Liver (tissue), 3 donors: ENCODE results near the gene RNF182.

Experiments used
- ATF3 ChIP-seq: IDR thresholded peaks from 2 replicates; pipeline ENCODE4 v1.6.1; 2016; ENCODE audit warnings: antibody characterized with exemption
- EGR1 ChIP-seq, 2 donors: IDR thresholded peaks; 2 replicates each; pipeline ENCODE4 v1.6.1; 2016 to 2018; ENCODE audit warnings: antibody characterized with exemption in 2 of 2, low read depth in 2 of 2
- FOXA1 ChIP-seq: IDR thresholded peaks from 2 replicates; pipeline ENCODE4 v1.6.1; 2016; ENCODE audit warnings: antibody characterized with exemption
- JUND ChIP-seq, 2 donors: IDR thresholded peaks; 2 replicates each; pipeline ENCODE4 v1.6.1; 2016; ENCODE audit warnings: antibody characterized with exemption in 2 of 2
- MAX ChIP-seq: IDR thresholded peaks from 2 replicates; pipeline ENCODE4 v1.6.1; 2016; ENCODE audit warnings: antibody characterized with exemption
- RAD21 ChIP-seq, 2 donors: IDR thresholded peaks; 2 replicates each; pipeline ENCODE4 v1.6.1; 2016; ENCODE audit warnings: antibody characterized with exemption in 2 of 2, mild to moderate bottlenecking in 2 of 2
- REST ChIP-seq: IDR thresholded peaks from 2 replicates; pipeline ENCODE4 v1.6.1; 2016; ENCODE audit warnings: antibody characterized with exemption, mild to moderate bottlenecking
- SP1 ChIP-seq: IDR thresholded peaks from 2 replicates; pipeline ENCODE4 v1.6.1; 2018; ENCODE audit warnings: antibody characterized with exemption, mild to moderate bottlenecking
- TAF1 ChIP-seq: conservative IDR thresholded peaks from 2 replicates; pipeline ENCODE4 v1.6.1; 2016; ENCODE audit warnings: antibody characterized with exemption, mild to moderate bottlenecking
- YY1 ChIP-seq: IDR thresholded peaks from 2 replicates; pipeline ENCODE4 v1.6.1; 2016; ENCODE audit warnings: antibody characterized with exemption, mild to moderate bottlenecking
- TF ChIP-seq, protein P1 (sequence below): fragments of 150-350 bp; IDR thresholded peaks from 2 replicates; pipeline ENCODE4 v1.5.1; 2017; ENCODE audit warnings: improper control_type of control experiment, low read depth, low read length; ENCODE audit not compliant: missing input control
- TF ChIP-seq, protein P2 (sequence below): IDR thresholded peaks from 2 replicates; pipeline ENCODE4 v1.6.1; 2016; ENCODE audit warnings: antibody characterized with exemption
- donor health status: healthy.
- donor health status: healthy.

DNA sequence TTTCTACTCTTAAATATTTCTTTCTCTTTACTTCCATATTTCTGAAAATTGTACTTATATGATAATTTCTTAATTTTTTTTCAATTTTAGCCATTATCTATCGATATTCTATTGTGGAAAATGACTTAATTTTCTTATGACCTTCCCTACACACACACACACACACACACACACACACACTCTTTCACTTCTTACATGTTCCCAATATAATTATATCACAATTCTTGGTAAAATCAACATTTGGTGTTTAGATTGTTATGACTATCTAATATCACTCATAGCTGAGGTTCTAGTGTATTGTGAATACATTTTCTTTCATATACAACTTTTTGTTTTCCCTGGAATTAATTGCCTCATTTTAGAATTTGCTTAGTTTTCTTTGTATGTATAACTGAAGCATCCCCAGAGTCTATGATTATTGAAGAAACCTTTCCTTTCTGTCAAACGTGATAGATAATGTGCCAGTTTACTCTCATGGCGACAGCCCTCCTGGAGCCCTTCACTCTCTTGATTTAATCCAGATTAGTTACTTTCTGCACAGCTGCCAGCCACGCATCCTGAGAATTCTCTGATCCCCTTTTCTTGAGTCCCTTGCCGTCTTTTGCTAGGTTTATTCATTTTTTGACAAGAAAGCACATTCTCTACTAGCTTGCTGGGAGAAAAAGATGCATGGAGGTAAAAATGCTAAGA is 63.4 kb downstream of the RNF182 start:
- TF ChIP-seq, protein P1, sequence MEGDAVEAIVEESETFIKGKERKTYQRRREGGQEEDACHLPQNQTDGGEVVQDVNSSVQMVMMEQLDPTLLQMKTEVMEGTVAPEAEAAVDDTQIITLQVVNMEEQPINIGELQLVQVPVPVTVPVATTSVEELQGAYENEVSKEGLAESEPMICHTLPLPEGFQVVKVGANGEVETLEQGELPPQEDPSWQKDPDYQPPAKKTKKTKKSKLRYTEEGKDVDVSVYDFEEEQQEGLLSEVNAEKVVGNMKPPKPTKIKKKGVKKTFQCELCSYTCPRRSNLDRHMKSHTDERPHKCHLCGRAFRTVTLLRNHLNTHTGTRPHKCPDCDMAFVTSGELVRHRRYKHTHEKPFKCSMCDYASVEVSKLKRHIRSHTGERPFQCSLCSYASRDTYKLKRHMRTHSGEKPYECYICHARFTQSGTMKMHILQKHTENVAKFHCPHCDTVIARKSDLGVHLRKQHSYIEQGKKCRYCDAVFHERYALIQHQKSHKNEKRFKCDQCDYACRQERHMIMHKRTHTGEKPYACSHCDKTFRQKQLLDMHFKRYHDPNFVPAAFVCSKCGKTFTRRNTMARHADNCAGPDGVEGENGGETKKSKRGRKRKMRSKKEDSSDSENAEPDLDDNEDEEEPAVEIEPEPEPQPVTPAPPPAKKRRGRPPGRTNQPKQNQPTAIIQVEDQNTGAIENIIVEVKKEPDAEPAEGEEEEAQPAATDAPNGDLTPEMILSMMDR: no peak
- TF ChIP-seq FOXA1 (no peak), REST (no peak), TAF1 (no peak), SP1 (no peak), EGR1 (IDR thresholded peaks at IDR 0.05; ENCODE audit: low read depth in 2 of 2) (no peak), MAX (no peak), YY1 (no peak), RAD21 (IDR thresholded peaks at IDR 0.05) (no peak), ATF3 (no peak), JUND (IDR thresholded peaks at IDR 0.05) (no peak)
- TF ChIP-seq, protein P2, sequence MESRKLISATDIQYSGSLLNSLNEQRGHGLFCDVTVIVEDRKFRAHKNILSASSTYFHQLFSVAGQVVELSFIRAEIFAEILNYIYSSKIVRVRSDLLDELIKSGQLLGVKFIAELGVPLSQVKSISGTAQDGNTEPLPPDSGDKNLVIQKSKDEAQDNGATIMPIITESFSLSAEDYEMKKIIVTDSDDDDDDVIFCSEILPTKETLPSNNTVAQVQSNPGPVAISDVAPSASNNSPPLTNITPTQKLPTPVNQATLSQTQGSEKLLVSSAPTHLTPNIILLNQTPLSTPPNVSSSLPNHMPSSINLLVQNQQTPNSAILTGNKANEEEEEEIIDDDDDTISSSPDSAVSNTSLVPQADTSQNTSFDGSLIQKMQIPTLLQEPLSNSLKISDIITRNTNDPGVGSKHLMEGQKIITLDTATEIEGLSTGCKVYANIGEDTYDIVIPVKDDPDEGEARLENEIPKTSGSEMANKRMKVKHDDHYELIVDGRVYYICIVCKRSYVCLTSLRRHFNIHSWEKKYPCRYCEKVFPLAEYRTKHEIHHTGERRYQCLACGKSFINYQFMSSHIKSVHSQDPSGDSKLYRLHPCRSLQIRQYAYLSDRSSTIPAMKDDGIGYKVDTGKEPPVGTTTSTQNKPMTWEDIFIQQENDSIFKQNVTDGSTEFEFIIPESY: no peak
